Activated CD4-positive, alpha-beta T cell treated with anti-CD3 and anti-CD28 coated beads, Interleukin-2, Interleukin-6, amounts not matched to agents 100 ng/mL and 50 ng/mL, durations not matched to agents 16 hours and 8 hours (primary cell): ENCODE measurements around the gene SPDYE16.
A peak's percentile ranks its signal among the peaks of the same experiment; 100 is the strongest.
"Not testable (repeated sequence)": the region's sequence is repeated elsewhere in the genome, so short reads cannot be mapped to it uniquely, and the experiment has no call there.

ENCODE experiments used
- DNase-seq: peaks from one replicate; pipeline ENCODE4 v3.0.0-alpha.2; 2020

Gene SPDYE16

DNA sequence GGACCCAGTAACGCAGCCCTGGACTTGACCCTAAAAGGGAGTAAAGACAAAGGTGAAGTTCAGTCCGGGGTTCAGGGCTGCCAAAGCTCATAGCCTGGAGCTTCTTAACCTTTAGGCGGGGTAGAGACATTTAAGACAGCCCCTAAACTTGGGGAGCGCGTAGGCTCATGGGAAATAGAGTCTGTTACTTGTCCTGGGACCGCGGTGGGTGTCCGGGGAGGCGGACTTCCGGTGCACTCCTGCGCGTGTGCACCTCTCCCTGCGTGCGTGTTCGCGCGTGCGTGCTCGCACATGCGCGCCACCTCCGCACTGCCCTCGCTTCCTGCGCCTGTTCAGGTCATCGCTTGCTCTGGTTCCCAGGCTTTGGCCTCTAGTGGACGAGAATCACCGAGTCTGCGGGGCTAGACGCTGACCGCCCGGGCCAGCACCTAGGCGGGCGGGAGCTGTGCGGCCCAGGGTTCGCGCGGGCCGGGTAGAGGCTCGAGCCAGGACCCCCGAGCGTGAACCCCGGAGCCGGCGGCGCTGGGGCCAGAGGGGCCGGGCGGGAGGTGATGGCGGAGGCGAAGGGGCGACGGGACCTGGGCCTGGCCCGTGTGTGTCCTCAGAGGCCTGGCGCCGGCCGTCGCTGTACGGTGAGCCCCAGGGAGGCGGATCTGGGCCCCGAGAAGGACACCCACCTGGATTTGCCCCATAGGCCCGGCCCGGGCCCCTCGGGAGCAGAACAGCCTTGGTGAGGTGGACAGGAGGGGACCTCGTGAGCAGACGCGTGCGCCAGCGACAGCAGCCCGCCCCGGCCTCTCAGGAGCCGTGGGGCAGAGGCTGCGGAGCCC, 6.1 kb upstream of the SPDYE16 start:
- DNase-seq, result peak; percentile 94

DNA sequence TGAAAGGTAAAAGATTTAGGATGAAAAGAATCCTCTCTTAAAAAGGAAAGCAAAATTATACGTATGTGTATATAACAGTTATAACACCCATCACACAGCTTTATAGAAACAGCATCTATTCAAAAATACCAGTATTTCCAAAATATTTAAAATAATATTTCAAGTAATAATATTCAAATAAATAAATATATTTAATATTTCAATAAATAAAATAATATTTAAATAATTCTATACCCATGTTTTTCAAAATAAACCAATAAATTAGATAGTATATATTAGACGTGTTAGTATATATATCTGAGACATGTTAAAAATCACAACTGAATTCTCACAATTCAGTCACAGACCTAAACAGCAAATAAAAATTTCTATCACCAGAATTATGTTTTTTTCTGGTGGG, 11.5 kb downstream of the SPDYE16 start:
- not testable (repeated sequence) for DNase-seq

DNA sequence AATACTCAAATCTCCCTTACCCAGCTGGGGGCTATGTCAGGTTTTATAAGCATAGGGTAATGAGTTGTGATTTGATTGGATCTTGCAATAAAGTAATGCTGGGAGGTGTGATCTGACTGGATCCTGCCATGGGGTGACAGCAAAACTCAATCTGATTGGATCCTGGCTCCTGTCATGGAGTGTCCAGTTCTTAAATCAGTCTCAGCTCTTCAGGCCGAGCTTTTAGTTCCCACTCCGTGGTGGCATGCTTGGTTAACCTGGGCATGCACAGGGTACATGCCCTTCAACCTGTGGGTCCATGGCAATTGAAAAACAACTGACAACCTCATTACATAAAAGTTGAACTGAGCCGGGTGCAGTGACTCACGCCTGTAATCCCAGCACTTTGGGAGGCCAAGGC, 16.9 kb downstream of the SPDYE16 start:
- DNase-seq, result not testable (repeated sequence)

DNA sequence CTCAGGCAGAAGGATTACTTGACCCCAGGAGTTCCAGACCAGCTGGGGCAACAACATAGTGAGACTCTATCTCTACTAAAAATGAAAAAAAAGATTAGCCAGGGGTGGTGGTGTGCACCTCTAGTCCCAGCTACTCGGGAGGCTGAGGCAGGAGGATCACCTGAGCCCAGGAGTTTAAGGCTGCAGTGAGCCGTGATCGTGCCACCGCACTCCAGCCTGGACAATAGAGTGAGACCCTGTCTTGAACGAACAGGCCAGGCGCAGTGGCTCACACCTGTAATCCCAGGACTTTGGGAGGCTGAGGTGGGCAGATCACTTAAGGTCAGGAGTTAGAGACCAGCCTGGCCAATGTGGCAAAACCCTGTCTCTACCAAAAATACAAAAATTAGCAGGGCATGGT, 26.2 kb downstream of the SPDYE16 start:
- DNase-seq, result not testable (repeated sequence)

DNA sequence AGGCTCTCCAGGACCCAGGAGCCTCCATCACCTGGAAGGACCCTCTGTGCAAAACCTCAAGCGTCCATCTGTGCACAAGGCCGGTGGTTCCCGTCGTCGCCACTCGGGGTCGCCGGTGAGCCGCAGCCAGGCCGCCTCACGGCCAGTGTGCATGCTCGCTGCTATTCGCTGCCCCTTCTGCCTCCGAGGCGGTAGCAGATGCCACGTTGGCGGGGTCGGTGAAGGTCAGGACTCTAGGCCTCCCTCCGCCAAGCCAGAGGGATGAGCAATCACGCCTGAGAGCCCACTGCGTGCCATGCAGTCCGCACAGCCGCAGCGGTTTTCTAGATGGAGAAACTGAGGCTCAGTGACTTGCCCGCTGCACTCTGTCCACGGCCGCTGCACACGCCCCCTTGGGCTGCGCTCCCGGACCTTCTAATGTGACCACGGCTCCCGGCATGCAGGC, 27.1 kb downstream of the SPDYE16 start:
- DNase-seq, result peak; percentile 58

DNA sequence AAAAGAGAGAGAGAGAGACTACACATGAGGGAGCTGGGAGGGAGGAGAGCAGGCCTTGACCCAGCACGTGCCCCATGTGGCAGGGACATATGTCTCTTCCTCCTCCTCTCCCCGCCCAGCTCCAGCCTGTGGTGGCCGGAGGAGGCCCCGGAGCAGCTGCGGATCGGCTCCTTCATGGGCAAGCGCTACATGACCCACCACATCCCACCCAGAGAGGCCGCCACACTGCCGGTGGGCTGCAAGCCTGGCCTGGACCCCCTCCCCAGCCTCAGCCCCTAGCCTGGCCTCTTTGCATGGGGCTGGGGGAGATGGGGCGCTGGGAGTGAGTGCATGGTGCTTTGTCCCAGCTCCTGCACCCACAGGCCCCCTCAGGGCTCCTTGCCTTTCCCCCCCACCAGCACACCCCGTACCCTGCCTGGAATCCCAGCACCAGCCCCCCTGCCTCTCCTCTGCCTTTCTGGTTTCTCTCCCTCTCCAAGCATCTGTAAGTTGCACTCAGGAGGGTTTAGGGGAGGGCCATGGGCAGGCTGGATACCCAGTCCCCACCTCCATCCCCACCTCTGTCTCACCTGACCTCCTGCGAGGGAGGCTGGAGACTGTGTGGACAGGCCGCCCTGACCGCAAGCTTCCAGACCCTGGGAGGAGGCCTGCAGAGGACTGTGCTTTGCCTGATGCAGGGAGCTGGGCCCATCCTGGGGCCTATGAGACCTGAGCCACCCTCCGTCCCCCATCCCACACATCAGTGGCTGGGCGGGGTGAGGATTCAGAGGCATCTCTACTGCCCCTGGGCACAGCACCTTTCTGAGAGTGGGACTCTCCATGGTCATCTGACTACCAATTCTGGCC, 27.9 kb downstream of the SPDYE16 start:
- no peak for DNase-seq

DNA sequence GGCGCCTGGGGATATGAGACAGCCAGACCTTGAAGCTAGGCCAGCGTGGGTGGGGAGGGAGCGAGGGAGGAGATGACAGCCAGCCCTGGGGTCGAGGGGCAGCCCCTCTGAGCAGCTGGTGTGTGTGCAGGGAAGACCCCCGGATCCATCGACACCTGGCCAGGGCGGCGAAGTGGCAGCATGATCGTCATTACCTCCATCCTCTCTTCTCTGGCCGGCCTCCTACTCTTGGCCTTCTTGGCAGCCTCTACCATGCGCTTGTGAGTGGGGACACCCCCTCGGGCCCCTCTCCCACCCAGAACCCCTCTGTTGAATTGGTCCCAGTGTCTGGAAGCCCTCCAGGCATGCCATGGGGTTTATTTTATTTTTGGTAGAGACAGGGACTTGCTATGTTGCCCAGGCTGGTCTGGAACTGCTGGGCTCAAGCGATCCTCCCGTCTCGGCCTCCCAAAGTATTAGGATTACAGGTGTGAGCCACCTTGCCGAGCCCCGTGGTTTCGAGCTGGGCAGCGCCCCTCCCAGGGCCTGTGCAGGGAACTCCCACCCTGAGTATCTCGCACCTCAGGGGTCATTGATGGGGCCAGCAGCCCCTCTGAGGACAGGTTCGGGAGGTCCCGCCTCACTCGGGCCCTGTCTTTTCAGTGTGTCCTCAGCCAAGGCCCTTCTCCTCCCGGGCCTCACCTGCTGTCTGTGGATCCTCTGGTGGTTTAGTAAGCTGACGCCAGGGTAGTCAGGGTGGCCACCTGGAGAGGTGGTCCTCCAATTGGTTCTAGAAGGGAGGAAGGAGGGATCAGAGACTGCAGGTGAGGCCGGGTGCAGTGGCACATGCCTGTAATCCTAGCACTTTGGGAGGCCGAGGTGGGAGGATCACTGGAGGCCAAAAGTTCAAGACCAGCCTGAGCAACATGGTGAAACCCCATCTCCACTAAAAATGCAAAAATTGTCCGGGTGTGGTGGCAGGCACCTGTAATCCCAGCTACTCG, 29.0 kb downstream of the SPDYE16 start:
- DNase-seq, result no peak

DNA sequence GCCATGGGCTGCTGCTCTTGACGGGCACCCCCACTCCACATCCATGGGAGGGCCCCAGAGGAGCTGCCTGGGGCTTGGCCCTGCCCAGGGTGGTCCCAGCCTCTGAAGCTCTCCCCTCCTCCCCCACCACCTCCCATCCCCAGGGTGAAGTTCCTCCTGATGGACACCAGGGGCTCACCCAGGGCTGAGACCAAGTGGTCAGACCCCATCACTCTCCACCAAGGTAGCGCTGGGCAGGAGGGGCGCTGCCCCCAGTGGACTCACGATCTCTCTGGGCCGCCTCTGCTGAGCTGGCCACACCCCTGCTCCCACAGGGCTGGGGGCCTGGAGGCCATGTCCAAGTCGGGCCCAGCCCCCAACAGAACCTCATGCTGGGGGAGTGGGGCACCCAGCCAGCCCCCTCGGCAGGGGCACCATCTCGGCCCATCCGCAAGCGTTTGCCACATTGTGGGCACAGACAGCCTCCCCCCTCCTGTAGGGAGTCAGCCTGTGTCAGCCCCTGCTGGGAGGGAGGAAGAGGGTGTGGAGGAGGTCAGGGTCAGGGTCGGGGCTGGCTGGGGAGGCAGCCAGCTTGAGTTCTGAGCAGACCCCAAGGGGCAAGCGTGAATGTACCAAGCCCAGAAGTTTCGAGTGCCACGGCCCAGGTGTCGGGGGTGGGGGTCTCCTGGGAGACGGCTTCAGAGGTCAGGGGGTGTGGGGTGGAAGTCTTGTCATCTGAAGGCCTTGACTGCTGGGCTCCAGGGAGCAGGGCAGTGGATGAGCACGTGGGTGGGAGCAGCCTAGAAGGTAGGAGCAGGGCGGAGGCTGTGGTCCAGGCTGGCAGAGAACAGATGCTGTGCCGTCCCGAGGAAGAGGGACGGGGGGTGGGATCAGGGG, 29.9 kb downstream of the SPDYE16 start:
- DNase-seq, result no peak

DNA sequence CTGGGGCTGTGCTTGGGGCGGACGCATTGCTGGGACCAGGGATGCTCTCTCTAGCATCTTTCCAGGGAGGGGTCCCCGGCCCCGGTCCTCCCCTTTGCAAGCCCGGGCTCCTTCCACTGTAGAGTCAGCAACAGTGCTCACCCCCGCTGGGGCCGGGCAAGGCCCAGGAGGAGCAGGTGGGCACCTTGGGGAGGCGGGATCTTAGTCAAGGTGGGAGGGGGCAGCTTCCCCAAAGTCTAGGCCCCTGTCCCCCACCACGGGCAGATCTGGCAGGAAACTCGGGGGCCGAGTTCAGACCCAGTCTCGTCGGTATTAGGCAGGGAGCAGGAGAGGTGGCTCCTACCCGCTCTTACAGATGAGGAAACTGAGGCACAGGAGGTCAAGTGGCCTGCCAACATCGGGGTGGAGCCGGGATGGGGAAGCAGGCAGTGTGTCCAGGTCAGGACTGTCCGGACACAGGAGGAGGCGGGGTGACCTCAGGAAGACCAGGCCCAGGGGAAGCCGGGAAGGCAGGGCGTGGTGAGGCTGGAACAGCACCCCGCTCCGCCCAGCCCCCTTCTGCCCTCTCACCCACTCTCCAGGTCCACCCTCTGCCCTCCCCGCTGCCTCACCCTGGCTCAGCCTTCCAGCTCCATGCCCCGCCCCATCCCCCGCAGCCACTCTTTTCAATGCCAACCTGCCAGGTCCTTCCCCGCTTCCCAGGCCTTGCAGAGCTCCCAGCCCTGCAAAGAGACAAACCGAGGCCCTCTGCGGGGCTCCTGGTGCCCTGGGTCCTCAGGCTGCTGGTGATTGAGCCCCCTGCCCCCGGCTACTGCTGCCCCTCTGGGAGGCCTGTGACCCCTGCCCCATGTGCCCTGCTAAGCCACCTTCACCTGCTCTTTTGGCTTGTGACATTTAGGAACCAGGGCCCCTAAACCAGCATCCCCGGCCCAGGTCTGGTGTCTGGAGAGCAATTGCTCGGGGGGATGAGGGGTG, 30.9 kb downstream of the SPDYE16 start:
- not testable (repeated sequence) for DNase-seq

DNA sequence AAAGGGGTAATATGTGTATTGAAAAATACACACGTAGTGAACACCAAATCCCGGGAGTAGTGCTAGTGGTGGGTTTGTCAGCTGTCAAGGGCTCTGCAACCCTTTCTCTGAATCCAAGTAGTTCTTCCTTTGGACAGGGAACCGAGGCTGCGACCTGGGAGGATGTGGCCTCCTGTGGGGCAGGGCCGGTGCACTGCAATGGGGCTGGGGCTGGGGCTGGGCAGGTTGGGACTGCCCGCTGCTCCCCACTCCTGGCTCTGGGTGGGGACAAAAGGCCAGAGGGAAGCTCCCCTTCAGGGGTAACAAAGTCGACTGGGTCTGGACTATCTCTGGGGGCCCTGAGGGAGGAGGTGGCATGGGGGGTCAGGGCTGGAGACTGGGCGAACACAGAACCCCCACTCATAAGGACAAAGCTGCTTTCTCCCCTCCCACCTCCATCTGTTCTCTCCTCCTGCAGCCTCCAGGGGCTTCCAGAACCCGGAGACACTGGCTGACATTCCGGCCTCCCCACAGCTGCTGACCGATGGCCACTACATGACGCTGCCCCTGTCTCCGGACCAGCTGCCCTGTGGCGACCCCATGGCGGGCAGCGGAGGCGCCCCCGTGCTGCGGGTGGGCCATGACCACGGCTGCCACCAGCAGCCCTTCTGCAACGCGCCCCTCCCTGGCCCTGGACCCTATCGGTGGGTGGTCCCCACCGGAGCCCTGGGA, 31.7 kb downstream of the SPDYE16 start:
- not testable (repeated sequence) for DNase-seq

DNA sequence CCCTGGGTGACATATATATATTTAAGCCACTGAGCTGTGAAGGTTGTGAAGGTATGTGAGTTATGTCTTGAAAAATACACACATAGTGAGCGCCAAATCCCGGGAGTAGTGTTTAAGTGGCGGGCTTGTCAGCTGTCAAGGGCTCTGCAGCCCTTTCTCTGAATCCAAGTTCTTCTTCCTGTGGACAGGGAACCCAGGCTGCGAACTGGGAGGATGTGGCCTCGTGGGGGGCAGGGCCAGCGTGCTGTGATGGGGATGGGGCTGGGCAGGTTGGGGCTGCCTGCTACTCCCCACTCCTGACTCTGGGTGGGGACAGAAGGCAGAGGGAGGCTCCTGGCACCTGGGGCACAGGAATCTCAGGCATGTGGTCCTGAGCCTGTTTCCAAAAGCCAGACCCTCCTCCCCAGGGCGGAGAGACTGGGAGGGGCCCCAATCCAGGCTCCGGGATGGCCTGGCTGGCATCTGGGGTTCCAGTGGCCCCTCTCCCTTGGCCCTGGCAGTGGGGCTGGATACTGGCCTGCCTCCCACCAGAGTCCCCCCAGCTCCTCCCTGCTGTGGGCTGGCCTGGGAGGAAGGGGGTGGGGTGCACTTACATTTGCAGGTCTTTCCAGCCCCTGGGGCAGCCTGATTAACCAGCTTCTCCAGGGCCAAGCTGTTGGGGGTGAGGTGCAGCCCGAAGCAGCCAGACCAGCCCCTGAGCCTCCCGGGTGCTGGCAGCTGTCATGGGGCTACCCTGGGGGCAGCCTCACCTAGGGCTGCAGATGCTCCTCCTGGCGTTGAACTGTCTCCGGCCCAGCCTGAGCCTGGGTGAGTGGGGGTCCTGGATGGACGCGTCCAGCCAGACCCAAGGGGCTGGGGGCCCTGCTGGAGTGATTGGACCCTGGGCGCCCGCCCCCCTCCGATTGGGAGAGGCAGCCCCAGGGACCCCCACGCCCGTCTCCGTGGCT, 32.9 kb downstream of the SPDYE16 start, which contains the start of gene UPK3B:
Gene UPK3B (plus strand): TSS at position 622 of the 947 bp plus-strand sequence. CDS start 101 bp downstream, at position 723.
- no peak for DNase-seq

DNA sequence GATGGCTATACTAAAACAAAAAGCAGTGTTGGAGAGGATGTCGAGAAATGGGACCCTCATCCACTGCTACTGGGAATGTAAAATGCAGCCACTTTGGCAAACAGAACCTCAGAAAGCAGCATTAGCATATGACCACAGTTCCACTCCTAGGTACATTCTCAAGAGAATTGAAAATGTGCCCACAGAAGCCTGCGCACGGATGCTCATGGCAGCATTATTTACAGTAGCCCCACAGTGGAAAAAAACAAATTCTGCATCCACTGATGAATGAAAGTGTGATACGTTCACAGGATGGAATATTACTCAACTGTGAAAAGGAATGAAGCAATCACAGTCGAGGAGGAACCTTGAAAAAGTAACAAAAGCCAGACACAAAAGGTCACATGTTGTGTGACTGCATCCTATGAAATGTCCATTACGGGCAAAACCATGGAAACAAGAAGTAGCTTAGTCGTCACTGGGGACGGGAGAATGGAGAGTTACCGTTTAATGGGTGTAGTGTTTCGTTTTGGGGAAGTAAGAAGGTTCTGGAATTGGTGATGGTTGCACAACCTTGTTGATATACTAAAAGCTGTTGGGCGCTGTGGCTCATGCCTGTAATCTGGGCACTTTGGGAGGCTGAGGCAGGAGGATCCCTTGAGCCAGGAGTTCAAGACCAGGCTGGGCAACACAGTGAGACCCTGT, 35.2 kb downstream of the SPDYE16 start:
- no peak for DNase-seq

DNA sequence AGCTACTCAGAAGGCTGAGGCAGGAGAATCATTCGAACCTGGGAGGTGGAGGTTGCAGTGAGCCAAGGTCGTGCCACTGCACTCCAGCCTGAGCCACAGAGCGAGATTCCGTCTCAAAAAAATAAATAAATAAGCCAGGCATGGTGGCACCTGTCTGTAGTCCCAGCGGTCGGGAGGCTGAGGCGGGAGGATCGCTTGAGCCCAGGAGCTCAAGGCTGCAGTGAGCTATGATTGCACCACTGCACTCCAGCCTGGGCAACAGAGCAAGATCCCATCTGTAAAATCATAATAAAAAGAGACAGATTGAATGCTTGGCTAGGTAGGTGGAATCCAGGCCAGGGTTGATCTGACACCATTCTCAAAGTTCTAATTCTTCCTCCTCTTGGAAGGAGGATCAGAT, 36.5 kb downstream of the SPDYE16 start:
- not testable (repeated sequence) for DNase-seq

DNA sequence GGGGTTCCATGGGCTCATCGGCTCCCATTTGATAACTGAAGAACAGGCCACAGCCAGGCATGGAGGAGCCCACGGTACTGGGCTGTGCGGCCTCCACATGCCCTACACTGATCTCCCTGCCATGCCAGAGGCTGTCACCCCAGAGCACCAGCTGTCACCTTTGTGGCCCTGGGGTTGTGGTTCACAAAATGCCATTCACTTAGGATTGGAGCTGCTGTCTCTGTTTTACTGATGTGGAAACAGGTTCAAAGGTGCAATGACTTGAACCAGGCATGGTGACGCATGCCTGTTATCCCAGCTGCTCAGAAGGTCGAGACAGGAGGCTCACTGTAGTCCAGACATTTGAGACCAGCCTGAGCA, 37.0 kb downstream of the SPDYE16 start:
- no peak for DNase-seq

DNA sequence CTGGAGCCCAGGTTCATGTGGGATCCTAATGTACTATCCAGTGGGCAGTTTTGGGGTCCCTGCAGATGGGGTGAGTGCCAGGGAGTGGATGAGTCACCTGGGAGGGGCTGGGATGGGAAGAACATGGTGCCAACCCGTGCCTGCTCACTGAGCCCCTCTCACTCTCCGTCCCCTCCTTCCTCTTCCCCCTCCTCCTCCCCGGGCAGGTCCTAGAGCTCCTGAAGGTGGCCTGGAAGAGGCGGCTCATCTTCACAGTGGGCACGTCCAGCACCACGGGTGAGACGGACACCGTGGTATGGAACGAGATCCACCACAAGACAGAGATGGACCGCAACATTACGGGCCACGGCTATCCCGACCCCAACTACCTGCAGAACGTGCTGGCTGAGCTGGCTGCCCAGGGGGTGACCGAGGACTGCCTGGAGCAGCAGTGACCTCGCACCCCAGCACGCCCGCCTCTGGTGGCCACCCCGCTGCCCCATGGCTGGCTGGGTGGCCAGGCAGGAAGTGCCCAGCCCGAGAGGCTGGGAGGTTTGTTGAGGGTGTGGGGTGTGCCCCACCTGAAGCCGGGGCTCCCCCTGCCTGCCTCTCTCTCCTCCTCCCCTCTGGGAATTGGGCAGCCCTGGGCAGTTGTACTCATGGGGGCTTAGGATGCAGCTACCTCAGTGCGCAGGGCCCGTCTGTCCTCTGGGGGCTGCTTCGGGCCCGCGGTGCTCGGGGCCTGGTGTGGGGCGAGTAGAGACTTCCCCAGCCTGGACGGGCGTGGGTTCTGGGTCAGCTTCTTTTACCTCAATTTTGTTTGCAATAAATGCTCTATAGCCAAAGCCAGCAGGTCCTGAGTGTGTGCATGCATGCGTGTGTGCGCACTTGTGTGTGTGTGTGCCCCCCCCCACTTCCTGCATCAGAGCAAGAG, 37.7 kb downstream of the SPDYE16 start:
- DNase-seq, result no peak

DNA sequence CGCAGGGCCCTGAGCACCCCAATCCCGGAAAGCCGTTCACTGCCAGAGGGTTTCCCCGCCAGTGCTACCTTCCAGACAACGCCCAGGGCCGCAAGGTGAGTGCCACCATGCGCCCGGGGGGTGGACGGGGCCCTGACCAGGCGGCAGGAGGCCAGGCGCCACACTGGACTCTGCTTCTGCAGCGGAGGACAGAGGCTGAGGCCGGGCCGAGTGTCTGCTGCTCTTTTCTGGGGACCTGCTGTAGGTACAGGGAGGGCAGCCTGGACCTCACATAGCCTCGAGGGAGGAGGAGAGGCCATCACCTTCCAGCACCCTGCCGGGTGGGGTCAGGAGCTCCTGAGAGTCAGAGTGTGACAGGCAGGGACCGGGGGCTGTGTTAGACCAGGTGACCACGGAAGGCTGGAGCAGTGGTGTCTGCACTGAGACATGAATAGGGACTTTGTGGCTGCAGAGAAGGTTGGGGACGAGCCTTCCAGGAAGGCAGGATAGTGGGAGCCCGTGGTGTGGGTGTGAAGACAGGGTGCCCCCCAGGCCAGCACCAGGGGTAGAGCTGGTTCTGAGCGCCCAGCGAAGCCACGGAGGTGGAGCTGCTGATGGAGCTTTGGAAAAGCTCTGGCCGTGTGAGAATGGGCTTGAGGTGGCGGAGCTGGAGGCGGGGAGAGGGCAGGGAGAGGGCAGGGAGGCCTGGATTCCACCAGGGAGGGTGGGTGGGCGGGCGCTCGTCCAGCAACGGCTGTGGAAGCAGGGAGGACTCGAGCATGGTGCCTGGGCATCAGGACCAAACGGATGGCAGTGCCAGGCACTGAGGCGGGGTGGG, 38.5 kb downstream of the SPDYE16 start:
- DNase-seq, result not testable (repeated sequence)
